Activated T-cell treated with anti-CD3 and anti-CD28 coated beads, Interleukin-2, amount 50 U/mL, for 48 hours (primary cell): Measurements from ENCODE around the gene YAP1.
"Not testable (repeated sequence)": the region's sequence is repeated elsewhere in the genome, so short reads cannot be mapped to it uniquely, and the experiment has no call there.

Experiments used
- DNase-seq, 2 experiments: peaks; one replicate each; pipeline ENCODE4 v3.0.0-alpha.2; 2020

The YAP1 gene

GRCh38 chr11:102244681-102245409 lies 134.6 kb downstream of the YAP1 start:
- no peak for DNase-seq

- no peak for DNase-seq
Measured at GRCh38 chr11:102251423-102251822, 141.2 kb downstream of the YAP1 start.

- DNase-seq = no peak
Measured at GRCh38 chr11:102252339-102252891, 142.2 kb downstream of the YAP1 start.

GRCh38 chr11:102253020-102253715 lies 142.9 kb downstream of the YAP1 start:
- no peak for DNase-seq

- DNase-seq = no peak
Measured at GRCh38 chr11:102254047-102254446, 143.8 kb downstream of the YAP1 start.

GRCh38 chr11:102256251-102256650 lies 146.0 kb downstream of the YAP1 start:
- no peak for DNase-seq

- DNase-seq = no peak
Measured at GRCh38 chr11:102260241-102260640, 150.0 kb downstream of the YAP1 start.

- no peak for DNase-seq
Measured at GRCh38 chr11:102263379-102264003, 153.2 kb downstream of the YAP1 start.

- DNase-seq = not testable (repeated sequence)
Measured at GRCh38 chr11:102264704-102265103, 154.5 kb downstream of the YAP1 start.

GRCh38 chr11:102266099-102266498 lies 155.9 kb downstream of the YAP1 start:
- no peak for DNase-seq

GRCh38 chr11:102267609-102268008 lies 157.4 kb downstream of the YAP1 start:
- DNase-seq = no peak

GRCh38 chr11:102268083-102268984 lies 158.1 kb downstream of the YAP1 start:
- DNase-seq = peak; percentile 79 to 84

GRCh38 chr11:102268985-102269470 lies 158.8 kb downstream of the YAP1 start:
- no peak for DNase-seq

- DNase-seq = peak in 1 of 2 experiments; percentile 27
Measured at GRCh38 chr11:102269927-102270326, 159.7 kb downstream of the YAP1 start.

GRCh38 chr11:102272047-102272824 lies 162.0 kb downstream of the YAP1 start:
- DNase-seq = no peak

- DNase-seq = no peak
Measured at GRCh38 chr11:102274628-102275027, 164.4 kb downstream of the YAP1 start.

- DNase-seq = no peak
Measured at GRCh38 chr11:102276362-102276761, 166.1 kb downstream of the YAP1 start.

GRCh38 chr11:102276783-102277182 lies 166.5 kb downstream of the YAP1 start:
- no peak for DNase-seq

- DNase-seq = peak in 1 of 2 experiments; percentile 20
Measured at GRCh38 chr11:102279641-102280170, 169.5 kb downstream of the YAP1 start.

GRCh38 chr11:102280245-102280833 lies 170.1 kb downstream of the YAP1 start:
- DNase-seq = no peak
